Activated T-helper 17 cell treated with anti-CD3 and anti-CD28 coated beads, Interleukin-2, amount 50 U/mL, for 72 hours (primary cell): ENCODE measurements around the gene MRPL32. TPM values are rescaled to one million over a fixed set of nuclear protein-coding genes. Genes with fewer than 3 reads are reported as not detected.
A peak's percentile ranks its signal among the peaks of the same experiment; 100 is the strongest.

Experiments
- ATAC-seq: fragments of 150-1000 bp; cut with Tn5 transposase; replicated peaks from 2 replicates; pipeline ENCODE4 v1.10.0; 2021; ENCODE audit warnings: mild to moderate bottlenecking, moderate library complexity
- H3K27ac Mint-ChIP-seq: one replicate; pipeline ENCODE4 v1.8.0; 2022; ENCODE audit warnings: mixed read lengths
- H3K27me3 Mint-ChIP-seq: one replicate; pipeline ENCODE4 v1.8.0; 2022; ENCODE audit warnings: mixed read lengths
- H3K36me3 Mint-ChIP-seq: one replicate; pipeline ENCODE4 v1.8.0; 2022; ENCODE audit warnings: low read depth, mild to moderate bottlenecking, mixed read lengths
- H3K4me1 Mint-ChIP-seq: one replicate; pipeline ENCODE4 v1.8.0; 2022; ENCODE audit warnings: mixed read lengths
- H3K4me3 Mint-ChIP-seq: one replicate; pipeline ENCODE4 v1.8.0; 2022; ENCODE audit warnings: mild to moderate bottlenecking, mixed read lengths
- H3K9me3 Mint-ChIP-seq: one replicate; pipeline ENCODE4 v1.8.0; 2022; ENCODE audit warnings: mixed read lengths
- total RNA-seq, 2 donors: library from RNA; stranded (reverse); gene quantifications; one replicate each; pipeline ENCODE4 v1.2.3, GENCODE V29; 2022

Gene MRPL32
- total RNA-seq, 2 donors from 2014 or later: 40.5 to 68.7 TPM

DNA sequence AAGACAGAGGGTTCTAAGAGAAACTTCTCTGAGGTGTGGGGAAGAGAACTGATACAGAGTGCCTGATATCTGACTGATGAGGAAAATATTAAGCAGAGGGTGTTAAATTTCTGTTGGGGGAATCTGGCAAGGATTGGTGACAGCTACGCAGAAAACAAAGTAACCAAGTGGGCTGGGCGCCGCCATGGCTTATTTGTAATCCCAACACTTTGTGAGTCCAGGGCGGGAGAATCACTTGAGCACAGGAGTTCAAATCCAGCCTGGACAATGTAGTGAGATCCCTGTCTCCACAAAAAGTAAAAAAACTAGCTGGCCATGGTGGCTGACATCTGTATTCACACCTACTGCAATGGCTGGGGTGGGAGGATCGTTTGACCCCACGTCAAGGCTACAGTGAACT, 18.2 kb upstream of the MRPL32 start:
- H3K9me3 Mint-ChIP-seq: no peaks in the 10 kb centered on the region
- no peak for ATAC-seq
- peak overlapping the region; percentile 75 for H3K27ac Mint-ChIP-seq
- peaks cover 15% of the 10 kb centered on the region for H3K4me1 Mint-ChIP-seq
- no peaks in the 10 kb centered on the region for H3K27me3 Mint-ChIP-seq
- peaks cover 52% of the 10 kb centered on the region for H3K36me3 Mint-ChIP-seq
- peak overlapping the region; percentile 85 for H3K4me3 Mint-ChIP-seq

DNA sequence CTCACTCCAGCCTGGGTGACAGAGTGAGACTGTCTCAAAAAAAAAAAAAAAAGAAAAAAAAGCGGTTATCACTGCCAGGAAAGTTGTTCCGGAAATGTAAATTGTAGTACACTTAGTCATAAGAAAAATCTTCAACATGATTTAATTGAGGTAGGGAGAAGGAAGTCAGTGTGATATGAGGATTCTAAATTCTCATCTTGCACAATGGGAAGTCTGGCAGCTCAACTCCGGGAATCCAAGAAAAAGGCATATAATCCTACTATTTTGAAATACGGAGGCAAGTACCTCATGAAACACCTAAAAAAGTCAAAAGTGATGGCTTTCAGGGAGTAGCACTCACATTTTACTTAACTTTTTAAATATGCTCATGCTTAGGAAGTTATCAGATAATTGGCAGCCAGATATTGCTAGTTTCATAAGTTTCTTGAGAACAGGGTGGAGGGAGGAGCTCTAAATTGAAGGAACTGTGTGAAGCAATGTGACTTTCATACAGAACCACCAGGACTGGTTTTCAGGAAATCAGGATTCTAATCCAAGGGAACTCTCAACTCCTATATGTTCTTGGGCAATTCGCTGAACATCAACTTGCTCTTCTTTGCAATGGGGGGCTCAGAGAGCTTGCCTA, 17.6 kb upstream of the MRPL32 start:
- Mint-ChIP-seq H3K27me3 (no peaks in the 10 kb centered on the region), H3K9me3 (no peaks in the 10 kb centered on the region), H3K27ac (peak overlapping the region; percentile 75), H3K36me3 (peaks cover 57% of the 10 kb centered on the region), H3K4me1 (peaks cover 15% of the 10 kb centered on the region), H3K4me3 (peak overlapping the region; percentile 85)
- no peak for ATAC-seq

DNA sequence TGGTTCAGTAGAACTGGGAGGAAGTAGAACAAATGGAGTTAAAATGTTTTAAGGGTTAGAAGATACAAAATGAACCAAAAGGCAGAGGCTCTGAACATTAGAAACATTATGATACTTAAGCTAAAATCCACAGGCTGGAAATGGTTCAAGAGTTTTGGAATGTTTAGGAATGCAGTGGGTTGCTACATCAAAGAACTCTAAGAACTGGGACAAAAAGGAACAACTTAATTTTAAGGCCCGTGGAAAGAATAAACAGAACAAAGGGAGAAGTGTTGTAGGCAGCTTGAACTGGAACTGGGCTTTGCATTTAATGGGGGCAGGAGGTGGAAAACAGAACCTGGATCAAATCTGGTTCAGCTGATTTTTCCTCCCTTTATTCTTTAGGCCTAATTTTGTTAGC, 16.8 kb upstream of the MRPL32 start:
- ATAC-seq: no peak
- Mint-ChIP-seq H3K27ac (peak overlapping the region; percentile 75), H3K36me3 (peaks cover 65% of the 10 kb centered on the region), H3K4me3 (no peak overlapping the region), H3K9me3 (no peaks in the 10 kb centered on the region), H3K27me3 (no peaks in the 10 kb centered on the region), H3K4me1 (peaks cover 15% of the 10 kb centered on the region)

DNA sequence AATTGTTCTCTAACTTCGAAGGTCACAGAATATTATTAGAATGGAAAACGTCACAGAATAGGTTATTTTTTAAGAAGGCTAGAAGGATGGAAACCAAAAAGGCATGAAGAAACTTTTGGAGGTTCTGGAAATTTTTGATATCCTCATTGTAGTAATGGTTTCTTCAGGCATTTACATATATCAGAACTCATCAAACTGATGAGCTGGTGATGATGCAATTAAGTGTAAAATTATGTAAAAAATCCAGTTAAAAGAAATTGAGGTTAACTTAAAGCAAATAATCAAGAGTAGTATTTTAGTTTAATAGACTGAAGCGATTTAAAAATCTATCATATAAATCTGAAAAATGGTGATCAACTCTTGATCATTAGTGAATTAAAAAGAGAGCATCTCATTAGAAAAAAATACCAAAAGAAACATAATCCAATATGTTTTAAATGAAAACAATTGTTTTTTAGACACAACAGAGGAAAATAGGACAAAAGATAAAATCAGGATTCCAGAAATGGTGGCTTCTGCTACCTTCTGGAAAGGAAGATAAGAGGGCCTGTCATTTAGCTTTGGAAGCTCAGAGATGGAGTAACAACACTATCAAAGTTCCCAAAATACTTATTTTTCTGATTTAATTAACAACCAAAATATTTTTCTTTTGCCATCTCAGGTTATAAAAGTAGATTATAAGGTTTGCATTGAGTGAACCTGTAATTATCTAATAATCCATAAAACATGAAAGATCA, 10.0 kb upstream of the MRPL32 start:
- no peaks in the 10 kb centered on the region for H3K27me3 Mint-ChIP-seq
- H3K4me3 Mint-ChIP-seq: no peak overlapping the region
- peaks cover 100% of the 10 kb centered on the region for H3K36me3 Mint-ChIP-seq
- H3K4me1 Mint-ChIP-seq: peaks cover 9% of the 10 kb centered on the region
- H3K27ac Mint-ChIP-seq: no peak overlapping the region
- no peak for ATAC-seq
- no peaks in the 10 kb centered on the region for H3K9me3 Mint-ChIP-seq

DNA sequence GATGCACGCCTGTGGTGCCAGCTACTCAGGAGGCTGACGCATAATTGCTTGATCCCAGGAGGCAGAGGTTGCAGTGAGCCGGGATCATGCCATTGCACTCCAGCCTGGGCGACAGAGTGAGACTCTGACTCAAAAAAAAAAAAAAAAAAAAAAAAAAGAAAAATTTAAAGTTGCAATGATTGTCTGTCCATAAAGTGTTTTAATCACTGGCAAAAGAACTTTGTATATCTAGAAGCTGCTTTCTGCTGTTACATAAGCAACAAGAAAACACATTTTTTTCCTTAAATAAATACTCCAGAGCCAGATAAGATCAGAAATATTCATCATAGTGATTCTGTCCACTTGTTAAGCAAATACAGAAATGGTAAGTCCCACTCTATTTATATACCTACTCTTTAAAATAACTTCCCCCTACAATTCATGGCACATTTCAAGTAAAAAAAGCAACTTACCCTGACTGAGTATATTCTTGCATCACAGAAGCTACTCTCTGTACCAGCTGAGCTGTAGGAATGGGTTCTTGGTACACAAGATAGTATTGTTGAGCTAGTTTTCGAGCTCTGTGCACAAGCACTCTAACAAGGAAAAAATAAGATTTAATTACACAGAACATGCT, 7.8 kb upstream of the MRPL32 start:
- peaks cover 100% of the 10 kb centered on the region for H3K36me3 Mint-ChIP-seq
- no peak for ATAC-seq

DNA sequence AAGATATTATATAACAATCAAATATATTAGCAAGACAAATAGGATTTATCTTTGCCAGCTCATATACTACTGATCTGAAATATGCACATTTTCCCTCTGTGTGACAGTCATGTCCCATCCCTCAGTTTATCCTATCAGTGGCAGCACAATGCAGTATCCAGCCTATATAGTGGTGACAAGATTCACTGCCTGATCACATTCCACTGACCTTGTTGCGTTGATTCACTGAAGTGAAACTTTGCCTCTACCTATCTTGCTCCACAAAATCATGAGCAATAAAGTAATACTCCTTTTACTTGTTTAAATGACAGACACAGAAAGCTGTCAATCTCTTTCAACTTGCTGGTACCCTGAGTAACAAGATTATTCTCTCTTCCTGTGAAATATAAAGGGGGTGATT, 6.5 kb upstream of the MRPL32 start:
- Mint-ChIP-seq H3K27ac (no peak overlapping the region), H3K4me1 (peaks cover 30% of the 10 kb centered on the region), H3K4me3 (no peak overlapping the region), H3K9me3 (no peaks in the 10 kb centered on the region), H3K27me3 (no peaks in the 10 kb centered on the region), H3K36me3 (peaks cover 99% of the 10 kb centered on the region)
- ATAC-seq: peak; percentile 24

More for the DNA sequence above, 7.8 kb upstream of the MRPL32 start:
- Mint-ChIP-seq H3K4me3 (no peak overlapping the region), H3K27me3 (no peaks in the 10 kb centered on the region), H3K9me3 (no peaks in the 10 kb centered on the region), H3K4me1 (peaks cover 24% of the 10 kb centered on the region), H3K27ac (peak overlapping the region; percentile 43)

DNA sequence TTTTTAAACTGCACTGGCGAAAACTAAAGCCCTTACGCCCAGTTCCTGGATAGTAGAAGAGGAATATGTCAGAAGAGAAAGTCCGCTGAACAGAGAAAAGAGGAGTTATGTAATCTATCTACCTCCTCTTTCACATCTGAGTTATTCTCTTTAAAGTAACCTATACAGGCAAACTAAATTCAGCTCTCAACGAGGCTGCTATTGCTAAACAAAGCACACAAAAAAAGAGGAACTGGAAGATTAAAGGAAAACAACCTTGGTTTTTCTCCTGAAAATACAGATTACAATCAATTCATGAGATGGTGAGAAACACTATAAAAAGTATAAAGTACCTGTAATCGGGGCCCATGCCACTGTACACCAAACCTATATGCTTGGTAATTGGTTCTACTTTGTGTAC, 6.0 kb upstream of the MRPL32 start:
- H3K27me3 Mint-ChIP-seq: no peaks in the 10 kb centered on the region
- H3K27ac Mint-ChIP-seq: no peak overlapping the region
- no peak overlapping the region for H3K4me3 Mint-ChIP-seq
- H3K9me3 Mint-ChIP-seq: no peaks in the 10 kb centered on the region
- ATAC-seq: no peak
- H3K36me3 Mint-ChIP-seq: peaks cover 99% of the 10 kb centered on the region
- H3K4me1 Mint-ChIP-seq: peaks cover 30% of the 10 kb centered on the region

DNA sequence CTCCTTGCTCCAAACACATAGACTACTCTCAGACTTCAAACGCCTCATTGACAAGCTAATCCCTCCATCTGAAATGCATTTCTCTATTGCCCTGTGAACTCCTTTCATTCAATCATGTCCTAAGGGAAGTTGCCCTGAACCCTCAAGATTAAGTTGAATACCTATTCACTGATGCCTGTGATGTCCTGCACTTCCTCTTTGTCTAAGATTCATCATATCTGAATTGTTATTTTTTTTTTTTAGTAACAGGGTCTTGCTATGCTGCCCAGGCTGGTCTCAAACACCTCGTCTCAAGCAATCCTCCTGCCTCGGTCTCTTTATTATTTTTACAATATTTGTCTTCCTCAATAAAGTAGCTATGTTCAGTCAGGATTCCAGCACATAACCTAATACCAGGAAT, 3.4 kb upstream of the MRPL32 start:
- no peaks in the 10 kb centered on the region for H3K9me3 Mint-ChIP-seq
- H3K27me3 Mint-ChIP-seq: no peaks in the 10 kb centered on the region
- ATAC-seq: no peak
- H3K4me3 Mint-ChIP-seq: peak overlapping the region; percentile 99
- H3K27ac Mint-ChIP-seq: peak overlapping the region; percentile 10
- peaks cover 87% of the 10 kb centered on the region for H3K36me3 Mint-ChIP-seq
- H3K4me1 Mint-ChIP-seq: peaks cover 30% of the 10 kb centered on the region

DNA sequence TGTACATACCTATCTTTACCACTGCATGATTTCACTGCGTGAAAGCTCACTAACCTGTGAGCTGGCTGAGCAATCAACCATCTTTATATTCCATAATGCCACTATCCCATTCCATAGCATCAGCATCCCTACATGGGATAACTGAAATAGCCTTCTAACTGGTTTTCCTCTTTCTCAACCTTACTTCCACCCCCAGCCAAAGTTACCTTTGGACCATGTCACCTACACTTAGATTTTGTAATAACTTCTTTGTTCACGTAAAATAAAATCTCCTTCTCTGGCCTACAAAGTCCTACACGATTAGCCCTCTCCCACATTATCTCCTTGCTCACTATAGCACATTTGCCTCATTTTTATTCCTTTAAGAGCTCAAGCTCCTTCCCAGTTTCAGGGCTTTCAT, 2.7 kb upstream of the MRPL32 start:
- peak overlapping the region; percentile 99 for H3K4me3 Mint-ChIP-seq

DNA sequence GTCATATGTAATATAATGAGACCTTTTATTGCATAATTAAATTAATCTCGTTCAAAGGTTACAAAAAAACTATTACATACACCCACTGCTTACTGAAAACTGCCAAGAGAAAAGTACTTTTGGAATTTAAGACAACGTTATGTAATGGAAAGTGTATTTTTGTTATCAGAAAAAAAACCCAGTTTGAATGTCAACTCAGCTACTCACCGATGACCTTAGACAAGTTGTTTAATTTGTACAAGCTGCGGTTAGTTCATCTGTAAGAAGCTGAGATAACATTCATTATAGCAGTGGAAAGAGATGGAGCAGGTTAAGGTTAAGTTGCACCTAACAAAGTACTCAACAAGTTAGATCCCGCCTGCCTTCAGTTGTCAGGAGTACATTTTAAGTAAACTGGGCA, 1.3 kb upstream of the MRPL32 start:
- Mint-ChIP-seq H3K27ac (peak overlapping the region; percentile 97), H3K4me3 (peak overlapping the region; percentile 99), H3K9me3 (no peaks in the 10 kb centered on the region), H3K36me3 (peaks cover 85% of the 10 kb centered on the region), H3K27me3 (no peaks in the 10 kb centered on the region), H3K4me1 (peaks cover 29% of the 10 kb centered on the region)
- ATAC-seq: no peak

More for the DNA sequence above, 2.7 kb upstream of the MRPL32 start:
- no peaks in the 10 kb centered on the region for H3K27me3 Mint-ChIP-seq
- peaks cover 87% of the 10 kb centered on the region for H3K36me3 Mint-ChIP-seq
- no peaks in the 10 kb centered on the region for H3K9me3 Mint-ChIP-seq
- no peak for ATAC-seq
- H3K4me1 Mint-ChIP-seq: peaks cover 33% of the 10 kb centered on the region
- peak overlapping the region; percentile 39 for H3K27ac Mint-ChIP-seq

DNA sequence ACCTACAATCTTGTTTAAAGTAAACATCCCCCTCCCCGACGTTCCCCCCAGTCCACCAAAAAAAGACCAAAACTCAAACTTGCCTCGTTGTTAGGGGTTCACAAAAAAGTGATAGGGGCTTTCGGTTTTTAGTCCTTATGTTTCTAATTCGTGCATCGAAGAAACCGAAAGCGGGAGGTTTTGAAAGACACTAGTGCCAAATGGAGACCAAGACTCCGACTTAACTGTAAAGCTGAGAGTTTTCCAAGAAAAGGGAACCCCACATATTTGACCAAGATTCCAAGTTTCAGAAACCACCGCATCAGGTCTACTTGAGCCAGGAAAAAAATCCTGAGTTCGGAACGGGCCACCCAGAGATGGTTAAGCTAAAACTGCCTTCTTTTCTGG, 736 bp upstream of the MRPL32 start:
- H3K27me3 Mint-ChIP-seq: no peaks in the 10 kb centered on the region
- no peak for ATAC-seq
- no peaks in the 10 kb centered on the region for H3K9me3 Mint-ChIP-seq
- peaks cover 34% of the 10 kb centered on the region for H3K4me1 Mint-ChIP-seq
- peaks cover 85% of the 10 kb centered on the region for H3K36me3 Mint-ChIP-seq
- H3K4me3 Mint-ChIP-seq: peak overlapping the region; percentile 99
- H3K27ac Mint-ChIP-seq: peak overlapping the region; percentile 97

DNA sequence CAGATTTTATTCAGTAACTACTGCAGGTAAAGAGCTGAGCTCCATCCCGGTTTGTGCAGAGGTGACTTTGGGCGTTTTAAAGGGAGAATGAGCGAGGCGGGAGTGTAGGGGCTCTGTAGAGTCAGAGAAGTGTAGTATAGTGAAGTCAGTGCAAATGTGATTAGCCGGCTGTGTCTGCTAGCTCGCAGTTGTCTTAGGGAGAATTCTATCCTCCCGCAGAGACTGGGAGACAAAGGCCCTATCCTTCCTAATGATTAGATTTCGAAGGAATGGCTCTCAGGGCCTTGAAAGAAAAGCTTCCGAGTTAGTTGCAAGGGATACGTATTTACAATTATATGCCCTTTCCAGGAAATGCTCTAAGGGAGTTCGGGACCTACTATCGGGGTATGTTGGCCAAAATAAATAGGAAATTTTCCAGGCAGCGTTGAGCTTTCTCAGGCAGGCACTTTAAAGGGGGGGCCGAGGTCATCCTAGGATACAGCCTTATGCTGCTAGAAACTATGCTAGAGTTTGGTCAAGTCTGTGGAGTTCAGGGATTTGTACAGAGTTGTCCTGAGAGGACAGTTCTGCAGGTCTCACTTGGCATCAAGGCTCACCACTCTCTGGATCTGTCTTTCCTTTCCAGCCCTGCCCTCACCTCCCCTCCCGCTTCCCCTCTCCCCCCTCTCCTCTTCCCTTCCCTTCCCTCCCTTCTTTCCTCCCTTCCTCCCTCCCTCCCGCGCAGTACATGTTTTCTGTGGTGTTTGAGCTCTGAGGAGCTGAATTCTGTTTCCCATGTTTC, 825 bp downstream of the MRPL32 start:
- ATAC-seq: no peak
- Mint-ChIP-seq H3K27me3 (no peaks in the 10 kb centered on the region), H3K36me3 (peaks cover 85% of the 10 kb centered on the region), H3K27ac (peak overlapping the region; percentile 97), H3K4me1 (peaks cover 36% of the 10 kb centered on the region), H3K4me3 (peak overlapping the region; percentile 99), H3K9me3 (no peaks in the 10 kb centered on the region)

DNA sequence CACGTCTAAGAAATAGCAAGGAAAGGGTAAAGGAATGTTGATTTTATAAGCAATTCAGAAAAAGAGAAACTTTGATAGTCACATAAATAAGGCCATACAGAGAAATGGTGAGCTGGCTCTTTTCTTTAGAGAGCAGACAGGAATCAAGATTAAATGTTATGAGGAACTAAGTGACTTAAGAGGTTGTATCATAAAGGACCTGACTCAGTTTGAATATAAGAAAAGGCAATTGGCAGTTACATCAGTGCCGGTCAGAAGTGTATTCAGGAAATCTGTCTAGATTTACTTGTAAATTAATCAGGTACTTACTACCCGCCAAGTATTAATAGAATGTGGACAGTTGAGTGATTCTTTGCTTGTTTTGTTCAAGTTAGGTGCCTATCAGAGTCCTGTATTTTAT, 2.1 kb downstream of the MRPL32 start:
- no peak overlapping the region for H3K27ac Mint-ChIP-seq
- H3K27me3 Mint-ChIP-seq: no peaks in the 10 kb centered on the region
- H3K4me1 Mint-ChIP-seq: peaks cover 23% of the 10 kb centered on the region
- peak overlapping the region; percentile 99 for H3K4me3 Mint-ChIP-seq
- H3K9me3 Mint-ChIP-seq: no peaks in the 10 kb centered on the region
- ATAC-seq: no peak
- peaks cover 85% of the 10 kb centered on the region for H3K36me3 Mint-ChIP-seq

DNA sequence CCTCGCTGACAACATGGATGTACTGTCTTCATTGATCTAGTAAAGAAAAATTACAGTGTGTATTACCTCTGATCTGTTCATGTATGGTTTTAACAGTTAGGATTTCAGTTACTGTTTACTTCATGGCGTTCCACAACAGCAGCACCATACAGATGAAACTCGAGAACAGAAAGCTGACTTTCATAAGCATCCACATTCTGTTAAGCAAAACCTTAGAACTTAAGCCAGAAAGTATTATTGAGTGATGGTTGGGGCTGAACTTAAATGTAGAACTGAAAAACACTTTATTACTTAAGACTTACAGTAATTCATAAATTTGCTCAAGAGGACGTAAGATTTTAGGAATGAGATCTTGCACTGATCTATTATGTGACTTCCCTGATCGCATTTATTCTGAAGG, 3.7 kb downstream of the MRPL32 start:
- Mint-ChIP-seq H3K9me3 (no peaks in the 10 kb centered on the region), H3K36me3 (peaks cover 86% of the 10 kb centered on the region), H3K4me1 (peaks cover 27% of the 10 kb centered on the region), H3K27me3 (no peaks in the 10 kb centered on the region), H3K4me3 (no peak overlapping the region), H3K27ac (no peak overlapping the region)
- no peak for ATAC-seq
